Small intestine (tissue), 7 donors: Measurements from ENCODE around the gene MTHFD1L. TPM values are rescaled to one million over a fixed set of nuclear protein-coding genes. Genes with fewer than 3 reads are reported as not detected.
A peak's percentile ranks its signal among the peaks of the same experiment; 100 is the strongest.

Experiments
- DNase-seq, 2 donors: peaks; one replicate each; pipeline versions ENCODE4 v3.0.0 to v3.0.0-alpha.2; 2013
- FAIRE-seq: peaks from 2 replicates; lab custom pipeline; 2012; peaks lifted over from hg19 to GRCh38; lab: Jason Lieb, UNC
- H3K27ac ChIP-seq, 3 donors: one replicate each; pipeline ENCODE4 v1.5.1; 2013; ENCODE audit warnings: low read length in 2 of 3, mild to moderate bottlenecking in 2 of 3, control low read depth in 1 of 3, inconsistent platforms in 1 of 3, low read depth in 1 of 3, moderate library complexity in 1 of 3
- H3K27me3 ChIP-seq, 3 donors: one replicate each; pipeline ENCODE4 v1.6.1; 2013; ENCODE audit warnings: low read length in 3 of 3, inconsistent platforms in 1 of 3; ENCODE audit not compliant: control insufficient read depth in 3 of 3, insufficient read depth in 3 of 3
- H3K36me3 ChIP-seq, 3 donors: one replicate each; pipeline ENCODE4 v1.6.1; 2013; ENCODE audit warnings: low read length in 3 of 3, inconsistent platforms in 1 of 3, low read depth in 1 of 3, mild to moderate bottlenecking in 1 of 3, moderate library complexity in 1 of 3; ENCODE audit not compliant: control insufficient read depth in 3 of 3, insufficient read depth in 2 of 3
- H3K4me1 ChIP-seq, 3 donors: one replicate each; pipeline ENCODE4 v1.6.1; 2013; ENCODE audit warnings: low read length in 2 of 3, inconsistent platforms in 1 of 3, low read depth in 1 of 3, mild to moderate bottlenecking in 1 of 3, moderate library complexity in 1 of 3; ENCODE audit not compliant: control insufficient read depth in 3 of 3, insufficient read depth in 2 of 3
- H3K4me3 ChIP-seq, 3 donors: one replicate each; pipeline ENCODE4 v1.5.1; 2013; ENCODE audit warnings: low read length in 3 of 3, control low read depth in 1 of 3, inconsistent platforms in 1 of 3, low read depth in 1 of 3, mild to moderate bottlenecking in 1 of 3, moderate library complexity in 1 of 3
- H3K9me3 ChIP-seq, 2 donors: one replicate each; pipeline ENCODE4 v1.6.1; 2013; ENCODE audit warnings: low read depth in 1 of 2, low read length in 1 of 2; ENCODE audit not compliant: control insufficient read depth in 2 of 2, insufficient read depth in 1 of 2
- WGBS, 3 donors: extraction: QIAGEN DNeasy Blood & Tissue Kit; methylation state at CpG; one replicate each; pipeline ENCODE4 v1.1.7; 2013; 5-methylcytosine and 5-hydroxymethylcytosine counted together
- polyA plus RNA-seq, 4 donors: library from polyadenylated mRNA; stranded (reverse) in 3 of 4; unstranded in 1 of 4; fragments of 200-250 nt in 3 of 4; fragments of 120-200 nt in 1 of 4; gene quantifications; one replicate each; pipeline versions ENCODE4 v1.2.1 to v1.2.3, GENCODE V29; 2013
- donor health status: healthy with polysubstance abuse.
- donor health status: control.
- donor health status: control.
- donor health status: Bipolar disorder and iron deficiency.
- donor health status: healthy.

Gene MTHFD1L
- polyA plus RNA-seq, 4 donors = 0.89 to 14.2 (median 4.7) TPM

GRCh38 chr6:151005896-151006632, 140.6 kb downstream of the MTHFD1L start:
- Histone ChIP-seq H3K4me3 (no peak overlapping the region), H3K27ac (peak overlapping the region in 1 of 3 donors; percentile 64), H3K27me3 (no peaks in the 10 kb centered on the region), H3K36me3 (no peaks in the 10 kb centered on the region), H3K4me1 (peaks cover 0 to 6% (median 4%) of the 10 kb centered on the region in 3 donors), H3K9me3 (no peaks in the 10 kb centered on the region)
- WGBS, 3 donors = 84 to 93% (median 92%) methylated on average over 13 of the region's 13 CpGs
- FAIRE-seq = no peak
- no peak for DNase-seq

- DNase-seq (no peak), FAIRE-seq (no peak)
- Histone ChIP-seq H3K27ac (no peak overlapping the region), H3K4me1 (peaks cover 0 to 6% (median 4%) of the 10 kb centered on the region in 3 donors), H3K36me3 (no peaks in the 10 kb centered on the region), H3K4me3 (no peak overlapping the region), H3K9me3 (no peaks in the 10 kb centered on the region), H3K27me3 (no peaks in the 10 kb centered on the region)
- 94 to 95% (median 94%) methylated on average over 3 of the region's 3 CpGs for WGBS, 3 donors
Observed at GRCh38 chr6:151007076-151007475, 141.6 kb downstream of the MTHFD1L start.

GRCh38 chr6:151007922-151008321, 142.4 kb downstream of the MTHFD1L start:
- 78 to 85% (median 82%) methylated on average over 4 of the region's 4 CpGs for WGBS, 3 donors
- no peak overlapping the region for H3K27ac ChIP-seq
- H3K4me1 ChIP-seq = peaks cover 0 to 6% (median 4%) of the 10 kb centered on the region in 3 donors
- H3K36me3 ChIP-seq = peaks cover 0 to under 1% (median 0%) of the 10 kb centered on the region in 3 donors
- no peak for DNase-seq
- no peak for FAIRE-seq
- no peaks in the 10 kb centered on the region for H3K9me3 ChIP-seq
- no peak overlapping the region for H3K4me3 ChIP-seq
- no peaks in the 10 kb centered on the region for H3K27me3 ChIP-seq

- FAIRE-seq (no peak), DNase-seq (no peak)
- WGBS, 3 donors = 88 to 90% (median 88%) methylated on average over 4 of the region's 4 CpGs
- H3K27me3 ChIP-seq = no peaks in the 10 kb centered on the region
- H3K9me3 ChIP-seq = no peaks in the 10 kb centered on the region
- H3K4me1 ChIP-seq = peaks cover 0 to 6% (median 4%) of the 10 kb centered on the region in 3 donors
- no peak overlapping the region for H3K27ac ChIP-seq
- H3K36me3 ChIP-seq = peaks cover 0 to 3% (median 0%) of the 10 kb centered on the region in 3 donors
- H3K4me3 ChIP-seq = no peak overlapping the region
Observed at GRCh38 chr6:151008425-151008824, 142.9 kb downstream of the MTHFD1L start.

GRCh38 chr6:151009576-151009975, 144.1 kb downstream of the MTHFD1L start:
- no peaks in the 10 kb centered on the region for H3K9me3 ChIP-seq
- DNase-seq (no peak), FAIRE-seq (no peak)
- peaks cover 0 to 3% (median 0%) of the 10 kb centered on the region in 3 donors for H3K36me3 ChIP-seq
- peaks cover 0 to 7% (median 0%) of the 10 kb centered on the region in 3 donors for H3K4me1 ChIP-seq
- no peak overlapping the region for H3K4me3 ChIP-seq
- no peaks in the 10 kb centered on the region for H3K27me3 ChIP-seq
- no peak overlapping the region for H3K27ac ChIP-seq
- WGBS, 3 donors = 91 to 93% (median 92%) methylated on average over 12 of the region's 12 CpGs

GRCh38 chr6:151010071-151010470, 144.6 kb downstream of the MTHFD1L start:
- WGBS, 3 donors = 70 to 82% (median 81%) methylated on average over 5 of the region's 5 CpGs
- FAIRE-seq = no peak
- Histone ChIP-seq H3K27me3 (no peaks in the 10 kb centered on the region), H3K36me3 (peaks cover 0 to 3% (median 0%) of the 10 kb centered on the region in 3 donors), H3K4me3 (no peak overlapping the region), H3K27ac (no peak overlapping the region), H3K4me1 (peaks cover 0 to 8% (median 0%) of the 10 kb centered on the region in 3 donors), H3K9me3 (no peaks in the 10 kb centered on the region)
- no peak for DNase-seq

- Histone ChIP-seq H3K4me1 (peaks cover 0 to 10% (median 0%) of the 10 kb centered on the region in 3 donors), H3K27ac (no peak overlapping the region), H3K36me3 (peaks cover 0 to 14% (median 0%) of the 10 kb centered on the region in 3 donors), H3K27me3 (no peaks in the 10 kb centered on the region), H3K9me3 (no peaks in the 10 kb centered on the region), H3K4me3 (no peak overlapping the region)
- no peak for DNase-seq
- WGBS, 3 donors = 92 to 93% (median 93%) methylated on average over 7 of the region's 7 CpGs
- FAIRE-seq = no peak
Observed at GRCh38 chr6:151012321-151013294, 147.1 kb downstream of the MTHFD1L start.
